GM18499 (cell line): ENCODE data around the gene RNASE4.

Experiments used
- ATAC-seq: cut with Tn5 transposase; IDR thresholded peaks from one replicate; pipeline ENCODE4 v1.9.1; 2021; ENCODE audit warnings: moderate number of reproducible peaks; ENCODE audit not compliant: insufficient read depth, unreplicated experiment

RNASE4 gene

GRCh38 chr14:20671597-20672283 lies 12.6 kb upstream of the RNASE4 start:
- ATAC-seq = no peak

GRCh38 chr14:20675669-20676068 lies 8.7 kb upstream of the RNASE4 start:
- no peak for ATAC-seq

DNA sequence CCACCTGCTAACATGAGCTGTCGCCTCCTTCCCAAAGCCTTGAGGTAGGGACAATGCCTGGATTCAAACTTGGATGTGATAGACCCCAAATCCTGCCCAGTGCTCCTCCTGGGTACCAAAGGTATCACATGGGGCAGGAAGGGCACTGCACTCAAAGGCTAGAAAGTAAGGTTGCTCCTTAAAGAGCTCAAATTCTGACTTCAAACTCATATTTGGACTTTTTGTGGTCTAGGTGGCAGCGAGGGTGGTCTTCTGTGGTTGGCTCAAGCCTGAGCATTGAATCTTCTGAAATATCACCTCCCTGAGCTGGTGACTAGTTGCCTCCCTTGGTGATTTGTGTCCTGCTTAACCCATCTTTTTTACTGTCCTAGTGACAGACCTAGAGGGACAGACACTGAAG lies 8.3 kb upstream of the RNASE4 start:
- ATAC-seq = no peak

GRCh38 chr14:20679907-20680306 lies 4.5 kb upstream of the RNASE4 start:
- no peak for ATAC-seq

DNA sequence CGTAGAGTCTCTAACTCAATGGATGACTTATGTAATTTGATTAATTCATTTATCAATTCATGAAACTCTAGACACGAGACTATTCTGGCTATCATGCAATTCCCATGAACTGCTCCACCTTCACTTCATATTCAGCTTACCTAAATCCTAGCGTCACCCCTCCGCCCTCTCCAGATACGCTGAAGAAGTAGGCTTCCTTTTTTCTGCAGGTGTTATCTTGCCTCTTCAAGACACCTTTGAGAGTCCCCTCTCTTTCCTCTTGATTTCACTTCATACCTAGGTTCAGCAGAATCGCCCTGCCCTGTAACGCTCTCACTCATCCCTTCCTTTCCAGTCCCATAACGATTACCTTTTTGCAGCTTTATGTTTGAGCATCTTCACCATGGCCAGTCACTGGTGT lies 4.0 kb upstream of the RNASE4 start:
- ATAC-seq = no peak

DNA sequence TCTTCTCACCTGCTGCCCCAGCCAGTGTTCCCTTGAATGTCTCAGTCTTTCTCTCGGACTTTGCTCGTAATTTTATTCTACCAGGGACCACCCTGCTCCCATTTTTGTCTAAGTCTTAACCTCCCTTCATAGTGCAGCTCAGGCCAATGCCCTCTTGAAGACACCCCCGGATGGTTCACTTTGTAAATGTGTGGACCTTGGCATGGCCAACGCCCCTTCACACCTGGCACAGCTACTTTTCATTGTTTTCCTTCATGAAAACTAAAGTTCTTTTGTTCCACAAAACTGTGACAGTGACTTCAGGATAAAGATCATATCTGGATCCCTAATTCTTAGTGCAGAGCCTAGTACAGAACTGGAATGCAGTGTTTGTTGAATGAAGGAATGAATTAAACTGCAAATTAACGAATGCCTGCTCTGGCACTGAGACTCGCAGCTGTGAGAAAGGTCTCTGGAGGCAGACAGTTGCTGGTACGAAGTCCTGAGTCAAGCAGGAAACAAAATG lies 3.5 kb upstream of the RNASE4 start:
- no peak for ATAC-seq

- ATAC-seq = no peak
Measured at GRCh38 chr14:20681348-20682126, 2.8 kb upstream of the RNASE4 start.

DNA sequence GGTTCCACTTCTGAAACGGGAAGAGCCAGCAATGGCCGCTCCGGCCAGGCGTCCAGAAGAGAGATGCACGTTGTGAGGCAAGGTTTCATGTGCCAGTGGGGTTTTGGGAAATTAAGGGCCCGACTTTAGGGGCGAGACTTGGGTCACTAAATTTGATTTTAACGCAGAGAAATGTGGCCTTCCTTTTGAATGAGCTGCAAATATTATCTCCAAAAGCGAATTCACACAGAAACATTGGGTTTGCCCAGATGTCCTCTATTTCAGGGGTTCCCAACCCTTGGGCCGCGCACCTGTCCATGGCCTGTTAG lies 2.3 kb upstream of the RNASE4 start:
- no peak for ATAC-seq

GRCh38 chr14:20682435-20683124 lies 1.8 kb upstream of the RNASE4 start:
- no peak for ATAC-seq

DNA sequence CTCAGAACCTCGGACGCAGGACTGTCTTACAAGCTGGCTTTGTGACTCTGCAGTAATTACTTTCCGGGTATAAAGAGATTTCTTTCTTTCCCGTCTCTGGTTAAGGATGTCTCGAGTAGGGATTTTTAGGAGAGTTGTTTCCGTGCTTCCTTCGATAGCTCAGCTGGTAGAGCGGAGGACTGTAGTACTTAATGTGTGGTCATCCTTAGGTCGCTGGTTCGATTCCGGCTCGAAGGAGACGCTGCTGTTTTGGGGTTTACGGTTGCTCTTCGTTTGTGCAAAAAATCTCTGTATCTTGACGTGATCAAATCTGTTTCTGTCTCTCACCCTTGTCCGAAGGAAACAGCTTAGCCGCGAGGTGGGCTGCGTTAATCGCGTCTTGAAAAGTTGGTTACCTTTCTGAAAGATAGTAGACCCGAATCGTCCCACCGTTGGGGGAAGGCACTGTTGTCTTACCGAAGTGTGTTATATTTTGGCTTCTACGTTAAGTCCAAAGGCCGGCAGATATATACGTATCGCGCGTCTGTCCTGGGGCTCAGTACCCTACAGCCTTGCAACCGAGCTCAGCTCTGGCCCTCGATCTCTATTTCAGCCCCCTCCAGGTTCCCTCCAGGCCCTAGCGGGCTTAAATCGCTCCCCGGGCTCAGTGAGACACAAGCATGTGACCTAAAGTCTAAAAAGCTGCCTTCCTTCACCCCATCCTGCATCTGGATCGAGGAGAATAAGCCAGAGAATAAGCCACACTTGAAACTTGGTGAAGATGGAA lies 1.1 kb upstream of the RNASE4 start:
- ATAC-seq = no peak

DNA sequence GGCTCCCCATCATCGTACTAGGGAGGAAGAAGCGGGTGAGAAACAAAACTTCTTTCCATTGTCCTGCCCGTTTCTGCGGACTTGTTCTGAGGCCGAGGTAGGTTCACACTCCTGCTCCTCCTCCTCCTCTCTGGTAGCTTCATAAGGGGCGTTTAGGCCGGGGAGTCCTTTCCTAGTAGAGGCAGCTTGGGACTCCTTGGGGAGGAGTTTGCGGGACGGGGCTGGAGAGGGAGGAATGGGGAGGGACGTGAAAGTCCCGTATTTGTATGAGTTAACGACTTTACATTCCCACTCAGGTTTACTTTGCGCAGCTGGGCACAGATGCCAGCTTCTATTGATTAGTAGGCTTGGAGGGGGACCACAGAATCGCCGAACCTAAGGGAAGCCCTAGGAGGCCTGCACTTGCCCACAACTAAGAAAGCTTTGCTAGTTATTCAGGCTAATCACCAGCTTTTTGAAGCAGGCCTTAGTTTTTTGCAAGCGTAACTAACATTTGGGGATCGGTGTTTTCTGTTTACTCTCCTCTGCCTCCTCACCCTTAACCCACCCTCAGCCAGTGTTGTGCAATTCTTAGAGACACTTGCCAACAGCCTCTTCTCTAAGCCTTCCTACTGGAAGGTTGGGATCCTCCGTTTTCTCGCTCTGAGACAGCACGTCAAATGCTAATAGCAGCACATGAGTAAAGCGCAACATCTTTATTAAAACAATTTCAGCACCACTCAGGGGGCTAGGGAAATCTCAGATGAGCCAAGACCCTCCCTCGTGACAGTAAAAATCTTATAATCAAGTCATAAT lies 499 bp downstream of the RNASE4 start:
- ATAC-seq = no peak

DNA sequence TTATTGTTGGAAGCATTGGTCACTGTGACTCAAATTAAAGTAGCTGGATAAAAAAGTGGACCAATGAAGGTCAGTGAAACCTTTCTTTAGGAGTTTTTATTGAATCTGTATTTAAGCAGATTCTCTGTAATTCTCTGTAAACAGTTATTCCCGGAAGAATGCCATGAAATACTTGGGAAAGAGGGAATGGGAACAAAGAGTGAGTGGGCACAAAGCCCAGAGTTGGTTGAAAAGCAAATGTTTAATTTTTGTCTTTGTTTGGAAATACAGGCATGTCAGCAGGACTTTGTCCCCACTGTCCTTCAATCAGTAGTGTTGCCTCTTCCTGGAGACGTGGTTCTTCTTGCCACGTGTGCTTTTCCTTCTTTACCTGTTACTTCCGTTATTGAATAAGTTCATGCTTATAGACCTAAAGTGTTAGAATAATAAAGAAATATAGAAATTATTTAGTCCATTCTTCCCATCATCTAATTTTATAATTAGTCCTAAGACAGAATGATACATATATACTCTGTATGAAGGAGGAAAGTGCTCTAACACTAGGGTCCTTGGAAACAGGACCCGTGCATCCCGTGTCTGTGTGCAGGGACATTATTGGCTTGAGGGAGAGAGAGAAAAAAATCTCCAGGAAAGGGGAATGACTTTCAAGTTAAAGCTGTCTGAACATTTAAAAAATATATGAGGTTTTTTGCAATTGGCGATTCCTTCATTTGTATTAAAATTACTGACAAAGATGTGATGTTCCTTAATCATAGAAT lies 2.2 kb downstream of the RNASE4 start:
- no peak for ATAC-seq

GRCh38 chr14:20687362-20688166 lies 3.2 kb downstream of the RNASE4 start:
- no peak for ATAC-seq

DNA sequence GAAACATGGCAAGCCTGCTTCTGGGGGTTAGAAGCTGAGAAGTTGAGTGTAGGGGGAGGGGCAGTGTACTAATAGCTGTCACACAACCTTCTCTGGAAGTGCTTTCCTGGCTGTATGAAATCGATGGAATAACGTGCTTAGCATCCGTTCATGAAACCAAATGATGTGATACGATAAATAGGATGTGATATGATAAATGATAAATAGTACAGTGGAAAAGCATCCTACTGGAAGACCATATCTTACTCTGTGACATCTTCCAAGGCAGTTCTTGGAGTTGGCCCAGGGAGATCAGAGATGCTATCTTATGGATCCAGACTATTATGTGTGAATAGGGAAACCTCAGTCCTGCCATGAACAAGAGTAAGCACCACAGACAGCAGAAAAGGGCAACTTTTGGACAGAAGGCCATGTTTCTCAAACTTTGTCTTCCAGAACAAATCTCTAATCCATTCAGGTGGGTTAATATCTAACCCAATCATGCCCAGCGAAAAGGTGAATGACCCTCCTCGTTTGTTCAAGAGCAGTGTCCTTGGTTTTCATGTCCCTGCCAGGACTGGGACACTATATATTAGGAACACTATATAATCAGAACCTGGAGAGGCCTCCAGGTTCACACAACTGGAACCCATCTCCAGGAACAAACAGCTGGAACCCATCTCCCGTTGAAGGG lies 3.9 kb downstream of the RNASE4 start, which contains the start of gene ANG:
TSS of gene ANG (plus strand) at position 598 of the 673 bp plus-strand sequence. CDS start 4,801 bp downstream, outside the sequence.
- no peak for ATAC-seq

- no peak for ATAC-seq
Measured at GRCh38 chr14:20690848-20691640, 6.7 kb downstream of the RNASE4 start.

- ATAC-seq = no peak
Measured at GRCh38 chr14:20692116-20692751, 7.9 kb downstream of the RNASE4 start.
